HFFc6 (cell line): ENCODE measurements around the gene CFH. TPM values are rescaled to one million over a fixed set of nuclear protein-coding genes. Genes with fewer than 3 reads are reported as not detected.
A peak's percentile ranks its signal among the peaks of the same experiment; 100 is the strongest.

Experiments
- DNase-seq: peaks from one replicate; pipeline ENCODE4 v3.0.0-alpha.2; 2018
- H3K27ac Mint-ChIP-seq: 2 replicates; pipeline ENCODE4 v1.8.0; 2020; ENCODE audit warnings: mild to moderate bottlenecking, mixed read lengths
- H3K27me3 Mint-ChIP-seq: 2 replicates; pipeline ENCODE4 v1.8.0; 2021; ENCODE audit warnings: mild to moderate bottlenecking, moderate library complexity, mixed read lengths; ENCODE audit not compliant: insufficient read depth
- H3K36me3 Mint-ChIP-seq: 2 replicates; pipeline ENCODE4 v1.8.0; 2021; ENCODE audit warnings: low read depth, mixed read lengths
- H3K4me1 Mint-ChIP-seq: 2 replicates; pipeline ENCODE4 v1.8.0; 2020; ENCODE audit warnings: low read depth, mixed read lengths
- H3K4me3 Mint-ChIP-seq: 2 replicates; pipeline ENCODE4 v1.8.0; 2020; ENCODE audit warnings: mild to moderate bottlenecking, moderate library complexity, mixed read lengths
- H3K9me3 Mint-ChIP-seq: 2 replicates; pipeline ENCODE4 v1.8.0; 2020; ENCODE audit warnings: mild to moderate bottlenecking, mixed read lengths
- CTCF ChIP-seq: fragments of 200-600 bp; sonication (generic); IDR thresholded peaks from 2 replicates; pipeline ENCODE4 v1.5.0; 2021; ENCODE audit warnings: antibody characterized with exemption, mild to moderate bottlenecking
- total RNA-seq, 6 experiments: library from RNA; stranded (reverse); fragmentation: NEBNext Ultra II Directional; extraction: Animal tissue kit (Norgen Biotek cat#: 25700); gene quantifications; 2 replicates in 1 of 6; 3 replicates in 5 of 6; pipeline ENCODE4 v1.2.3, GENCODE V29; 2021

Gene CFH
- total RNA-seq, 6 experiments from 2014 or later = 19.8 to 23.1 (median 21.0) TPM

- H3K4me1 Mint-ChIP-seq = no peaks in the 10 kb centered on the region
- no peaks in the 10 kb centered on the region for H3K9me3 Mint-ChIP-seq
- no peak overlapping the region for H3K27ac Mint-ChIP-seq
- H3K36me3 Mint-ChIP-seq = no peaks in the 10 kb centered on the region
- no peak for DNase-seq
- no peak for TF ChIP-seq CTCF
- H3K4me3 Mint-ChIP-seq = no peak overlapping the region
- H3K27me3 Mint-ChIP-seq = no peaks in the 10 kb centered on the region
These were observed 10.9 kb upstream of the CFH start for GRCh38 chr1:196640976-196641375.

- Mint-ChIP-seq H3K4me1 (peaks cover 31% of the 10 kb centered on the region), H3K9me3 (no peaks in the 10 kb centered on the region), H3K27ac (no peak overlapping the region; the same call in 1 of the 2 replicates), H3K27me3 (no peaks in the 10 kb centered on the region), H3K36me3 (no peaks in the 10 kb centered on the region), H3K4me3 (no peak overlapping the region)
- no peak for DNase-seq
- no peak for TF ChIP-seq CTCF
These were observed 1.9 kb upstream of the CFH start for GRCh38 chr1:196649990-196650389.

DNA sequence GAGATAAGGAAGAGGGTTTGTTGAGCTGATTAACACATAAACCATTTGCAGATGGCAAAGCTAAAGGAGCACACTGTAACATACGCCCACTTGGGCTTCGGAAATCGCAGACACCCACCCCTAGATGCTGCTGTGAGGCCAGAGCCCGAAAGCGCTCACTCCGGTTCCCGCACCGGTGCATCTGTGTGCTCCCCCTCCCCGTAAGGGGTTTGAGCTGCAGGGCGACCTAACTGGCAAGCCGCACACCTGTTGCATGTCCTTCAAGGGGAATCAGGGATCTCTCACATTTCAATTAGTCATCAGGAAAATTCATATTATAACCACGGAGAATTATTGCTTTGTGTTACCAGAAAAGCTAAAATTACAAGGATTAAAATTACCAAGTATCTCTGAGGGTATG lies 1.4 kb upstream of the CFH start:
- H3K9me3 Mint-ChIP-seq = no peaks in the 10 kb centered on the region
- no peaks in the 10 kb centered on the region for H3K27me3 Mint-ChIP-seq
- H3K4me3 Mint-ChIP-seq = no peak overlapping the region
- no peak for DNase-seq
- no peaks in the 10 kb centered on the region for H3K36me3 Mint-ChIP-seq
- no peak for TF ChIP-seq CTCF
- peaks cover 34% of the 10 kb centered on the region for H3K4me1 Mint-ChIP-seq
- H3K27ac Mint-ChIP-seq = no peak overlapping the region; the same call in 1 of the 2 replicates

GRCh38 chr1:196651079-196651478 lies 764 bp upstream of the CFH start:
- no peak for TF ChIP-seq CTCF
- Mint-ChIP-seq H3K4me1 (peaks cover 39% of the 10 kb centered on the region), H3K27me3 (no peaks in the 10 kb centered on the region), H3K4me3 (peak overlapping the region; percentile 89), H3K36me3 (no peaks in the 10 kb centered on the region), H3K27ac (peak overlapping the region; percentile 70; the same call in 1 of the 2 replicates), H3K9me3 (no peaks in the 10 kb centered on the region)
- no peak for DNase-seq

GRCh38 chr1:196654271-196654670 lies 2.4 kb downstream of the CFH start:
- Mint-ChIP-seq H3K27ac (no peak overlapping the region), H3K4me1 (peaks cover 44% of the 10 kb centered on the region), H3K9me3 (no peaks in the 10 kb centered on the region), H3K36me3 (no peaks in the 10 kb centered on the region), H3K27me3 (no peaks in the 10 kb centered on the region), H3K4me3 (no peak overlapping the region)
- TF ChIP-seq CTCF = no peak
- no peak for DNase-seq

- no peak for DNase-seq
- Mint-ChIP-seq H3K36me3 (no peaks in the 10 kb centered on the region), H3K4me1 (peaks cover 50% of the 10 kb centered on the region), H3K27ac (no peak overlapping the region), H3K4me3 (no peak overlapping the region), H3K27me3 (no peaks in the 10 kb centered on the region), H3K9me3 (no peaks in the 10 kb centered on the region)
- no peak for TF ChIP-seq CTCF
These were observed 3.2 kb downstream of the CFH start for GRCh38 chr1:196655071-196655470.
